Thyroid gland (tissue), 4 donors: ENCODE results near the gene GATD1. TPM values are rescaled to one million over a fixed set of nuclear protein-coding genes. Genes with fewer than 3 reads are reported as not detected.
A peak's percentile ranks its signal among the peaks of the same experiment; 100 is the strongest.

ENCODE experiments used
- DNase-seq, 2 donors: peaks; one replicate each; pipeline ENCODE4 v3.0.0-alpha.2; 2019
- H3K27ac ChIP-seq, 3 donors: fragments of 200-600 bp; sonication (generic); 1 replicate in 2 of 3; 2 replicates in 1 of 3; pipeline ENCODE4 v1.5.1; 2016 to 2019; ENCODE audit warnings: mild to moderate bottlenecking in 1 of 3, moderate library complexity in 1 of 3
- H3K27me3 ChIP-seq: fragments of 200-600 bp; sonication (generic); one replicate; pipeline ENCODE4 v1.5.1; 2019
- H3K36me3 ChIP-seq, 2 donors: fragments of 200-600 bp; sonication (generic); one replicate each; pipeline ENCODE4 v1.5.1; 2016 to 2019
- H3K4me1 ChIP-seq, 2 donors: fragments of 200-600 bp; sonication (generic); one replicate each; pipeline ENCODE4 v1.5.1; 2017 to 2019
- H3K4me3 ChIP-seq, 3 donors: fragments of 200-600 bp; sonication (generic); replicated peaks in 1 of 3; 1 replicate in 2 of 3; 2 replicates in 1 of 3; pipeline ENCODE4 v1.5.1; 2016; ENCODE audit warnings: mild to moderate bottlenecking in 1 of 3
- H3K9me3 ChIP-seq: fragments of 200-600 bp; sonication (generic); one replicate; pipeline ENCODE4 v1.5.1; 2017
- CTCF ChIP-seq, 6 experiments: fragments of 200-600 bp in 3 of 6; fragments of 450-650 bp in 3 of 6; sonication (generic) in 3 of 6; IDR thresholded peaks; one replicate each; pipeline ENCODE4 v1.5.1; 2016 to 2019; ENCODE audit warnings: antibody characterized with exemption in 6 of 6, mild to moderate bottlenecking in 2 of 6, inconsistent platforms in 1 of 6, moderate library complexity in 1 of 6
- POLR2A ChIP-seq, 2 donors: fragments of 450-650 bp; IDR thresholded peaks; one replicate each; pipeline ENCODE4 v1.6.1; 2017; ENCODE audit warnings: antibody characterized with exemption in 2 of 2, mild to moderate bottlenecking in 2 of 2, moderate library complexity in 1 of 2
- WGBS, 2 donors: methylation state at CpG; one replicate each; pipeline ENCODE4 v1.1.5; 2017; 5-methylcytosine and 5-hydroxymethylcytosine counted together
- intact Hi-C: fragments of 100-400 bp; cut with DNase I; formaldehyde crosslinking; loops from one replicate; pipeline ENCODE4 v1.15.1; 2023
- total RNA-seq, 4 donors: library from RNA; depleted of rRNA; stranded (reverse); fragments of >200 nt; gene quantifications; one replicate each; pipeline ENCODE4 v1.2.3, GENCODE V29; 2016

Gene GATD1
- total RNA-seq, 4 donors from 2014 or later, result 27.4 to 47.6 (median 35.5) TPM

- 72 to 86% methylated on average over 24 to 27 of the region's 36 CpGs for WGBS, 2 donors
- peaks cover 0 to 17% of the 10 kb centered on the region in 2 donors for H3K4me1 ChIP-seq
- no peaks in the 10 kb centered on the region for H3K9me3 ChIP-seq
- intact Hi-C loops, result no loop called here
- TF ChIP-seq CTCF (IDR thresholded peaks at IDR 0.05) (no peak), POLR2A (IDR thresholded peaks at IDR 0.05) (no peak)
- DNase-seq, result no peak
- no peaks in the 10 kb centered on the region for H3K27me3 ChIP-seq
- no peak overlapping the region for H3K4me3 ChIP-seq
- no peak overlapping the region for H3K27ac ChIP-seq
- H3K36me3 ChIP-seq, result no peaks in the 10 kb centered on the region
These were observed 5.2 kb upstream of the GATD1 start for GRCh38 chr11:782264-783174.

- Histone ChIP-seq H3K36me3 (no peaks in the 10 kb centered on the region), H3K27me3 (no peaks in the 10 kb centered on the region), H3K4me3 (no peak overlapping the region), H3K27ac (no peak overlapping the region), H3K9me3 (no peaks in the 10 kb centered on the region), H3K4me1 (peaks cover 6 to 24% of the 10 kb centered on the region in 2 donors)
- DNase-seq, result no peak
- TF ChIP-seq POLR2A (IDR thresholded peaks at IDR 0.05) (no peak), CTCF (IDR thresholded peaks at IDR 0.05) (no peak)
- 91 to 98% methylated on average over 11 to 15 of the region's 16 CpGs for WGBS, 2 donors
- intact Hi-C loops, result no loop called here
These were observed 2.8 kb upstream of the GATD1 start for GRCh38 chr11:779955-780532.

- DNase-seq, result no peak
- no peak overlapping the region for H3K27ac ChIP-seq
- no peak for TF ChIP-seq CTCF (IDR thresholded peaks at IDR 0.05)
- no peak for TF ChIP-seq POLR2A (IDR thresholded peaks at IDR 0.05)
These were observed 2.0 kb upstream of the GATD1 start for GRCh38 chr11:778976-779954.

GRCh38 chr11:776561-777287, 563 bp downstream of the GATD1 start:
- DNase-seq, result peak in 1 of 2 donors; percentile 41
- peak overlapping the region in 2 of 3 donors; percentile 38 to 58 for H3K27ac ChIP-seq
- intact Hi-C loops, result no loop called here
- peaks cover 0 to 1% of the 10 kb centered on the region in 2 donors for H3K36me3 ChIP-seq
- peak overlapping the region; percentile 73 to 93 (median 79) for H3K4me3 ChIP-seq
- H3K9me3 ChIP-seq, result no peaks in the 10 kb centered on the region
- 0 to 7% methylated on average over 1 to 4 of the region's 65 CpGs for WGBS, 2 donors
- H3K4me1 ChIP-seq, result peaks cover 6 to 12% of the 10 kb centered on the region in 2 donors
- H3K27me3 ChIP-seq, result no peaks in the 10 kb centered on the region
- TF ChIP-seq POLR2A (IDR thresholded peaks at IDR 0.05), result no peak
- TF ChIP-seq CTCF (IDR thresholded peaks at IDR 0.05), result no peak

More at GRCh38 chr11:778976-779954, 2.0 kb upstream of the GATD1 start:
- no peaks in the 10 kb centered on the region for H3K27me3 ChIP-seq
- WGBS, 2 donors, result 94 to 97% methylated on average over 15 to 21 of the region's 23 CpGs
- intact Hi-C loops, result no loop called here
- no peak overlapping the region for H3K4me3 ChIP-seq
- H3K36me3 ChIP-seq, result no peaks in the 10 kb centered on the region
- H3K4me1 ChIP-seq, result peaks cover 6 to 24% of the 10 kb centered on the region in 2 donors
- no peaks in the 10 kb centered on the region for H3K9me3 ChIP-seq
